ENCODE data around the gene SLC39A8.

GRCh38 chr4:102308032-102308799 lies 37.1 kb downstream of the SLC39A8 start:
- TF ChIP-seq CTCF (IDR thresholded peaks at IDR 0.05) (no peak), POLR2AphosphoS5 (IDR thresholded peaks at IDR 0.05) (no peak), POLR2A (IDR thresholded peaks at IDR 0.05) (no peak)

Data from prostate gland (tissue), 2 donors.